ENCODE data around the gene MALRD1. TPM values are rescaled to one million over a fixed set of nuclear protein-coding genes. Genes with fewer than 3 reads are reported as not detected.

Gene MALRD1
- total RNA-seq, 1 experiment from 2014 or later = 0.50 TPM

GRCh38 chr10:19531324-19531723 is 482.7 kb downstream of the MALRD1 start:
- Mint-ChIP-seq H3K4me3 (no peak overlapping the region), H3K4me1 (no peaks in the 10 kb centered on the region), H3K27ac (no peak overlapping the region), H3K36me3 (no peaks in the 10 kb centered on the region), H3K27me3 (ENCODE audit: low read depth) (no peaks in the 10 kb centered on the region), H3K9me3 (no peaks in the 10 kb centered on the region)
- ATAC-seq = no peak
- no peak for TF ChIP-seq OVOL2 (CRISPR knock-in tag; IDR thresholded peaks at IDR 0.05; ENCODE audit: borderline replicate concordance)
- TF ChIP-seq, protein P1, sequence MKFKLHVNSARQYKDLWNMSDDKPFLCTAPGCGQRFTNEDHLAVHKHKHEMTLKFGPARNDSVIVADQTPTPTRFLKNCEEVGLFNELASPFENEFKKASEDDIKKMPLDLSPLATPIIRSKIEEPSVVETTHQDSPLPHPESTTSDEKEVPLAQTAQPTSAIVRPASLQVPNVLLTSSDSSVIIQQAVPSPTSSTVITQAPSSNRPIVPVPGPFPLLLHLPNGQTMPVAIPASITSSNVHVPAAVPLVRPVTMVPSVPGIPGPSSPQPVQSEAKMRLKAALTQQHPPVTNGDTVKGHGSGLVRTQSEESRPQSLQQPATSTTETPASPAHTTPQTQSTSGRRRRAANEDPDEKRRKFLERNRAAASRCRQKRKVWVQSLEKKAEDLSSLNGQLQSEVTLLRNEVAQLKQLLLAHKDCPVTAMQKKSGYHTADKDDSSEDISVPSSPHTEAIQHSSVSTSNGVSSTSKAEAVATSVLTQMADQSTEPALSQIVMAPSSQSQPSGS (CRISPR knock-in tag; IDR thresholded peaks at IDR 0.05; ENCODE audit: borderline replicate concordance, low read depth) = no peak
- TF ChIP-seq SP1 (CRISPR knock-in tag; conservative IDR thresholded peaks at IDR 0.05) = no peak
- TF ChIP-seq CREB1 (CRISPR knock-in tag; IDR thresholded peaks at IDR 0.05) = no peak
- TF ChIP-seq ZNF423 (CRISPR knock-in tag; IDR thresholded peaks at IDR 0.05) = no peak
- TF ChIP-seq CDX4 (CRISPR knock-in tag; IDR thresholded peaks at IDR 0.05; ENCODE audit: borderline replicate concordance) = no peak
- no peak for TF ChIP-seq ZNF219 (CRISPR knock-in tag; IDR thresholded peaks at IDR 0.05; ENCODE audit: borderline replicate concordance)
- no peak for TF ChIP-seq ZNF263 (CRISPR knock-in tag; IDR thresholded peaks at IDR 0.05; ENCODE audit: low read depth)
- TF ChIP-seq ESRRA (CRISPR knock-in tag; IDR thresholded peaks at IDR 0.05; ENCODE audit: borderline replicate concordance) = no peak
- TF ChIP-seq ATF3 (CRISPR knock-in tag; conservative IDR thresholded peaks at IDR 0.05) = no peak
- POLR2A ChIA-PET = no interaction called here
- CTCF ChIA-PET = no interaction called here
- DNase-seq (ENCODE audit: low spot score) = no peak

GRCh38 chr10:19532411-19532810 is 483.8 kb downstream of the MALRD1 start:
- ChIA-PET CTCF (no interaction called here), POLR2A (no interaction called here)
- DNase-seq (ENCODE audit: low spot score) (no peak), ATAC-seq (no peak)
- H3K36me3 Mint-ChIP-seq = no peaks in the 10 kb centered on the region
- H3K27me3 Mint-ChIP-seq (ENCODE audit: low read depth) = no peaks in the 10 kb centered on the region
- no peak overlapping the region for H3K27ac Mint-ChIP-seq
- no peaks in the 10 kb centered on the region for H3K9me3 Mint-ChIP-seq
- H3K4me1 Mint-ChIP-seq = no peaks in the 10 kb centered on the region
- no peak overlapping the region for H3K4me3 Mint-ChIP-seq
- TF ChIP-seq ATF3 (CRISPR knock-in tag; conservative IDR thresholded peaks at IDR 0.05) (no peak), TEAD1 (CRISPR knock-in tag; IDR thresholded peaks at IDR 0.05) (no peak), ZNF263 (CRISPR knock-in tag; IDR thresholded peaks at IDR 0.05; ENCODE audit: low read depth) (no peak), ZNF219 (CRISPR knock-in tag; IDR thresholded peaks at IDR 0.05; ENCODE audit: borderline replicate concordance) (no peak), KAT7 (CRISPR knock-in tag; IDR thresholded peaks at IDR 0.05; ENCODE audit: borderline replicate concordance) (no peak), GABPB1 (CRISPR knock-in tag; IDR thresholded peaks at IDR 0.05) (no peak), IRF1 (CRISPR knock-in tag; IDR thresholded peaks at IDR 0.05) (no peak), FOXK1 (CRISPR knock-in tag; IDR thresholded peaks at IDR 0.05) (no peak), RORB (CRISPR knock-in tag; IDR thresholded peaks at IDR 0.05) (no peak)
- TF ChIP-seq, protein P2, sequence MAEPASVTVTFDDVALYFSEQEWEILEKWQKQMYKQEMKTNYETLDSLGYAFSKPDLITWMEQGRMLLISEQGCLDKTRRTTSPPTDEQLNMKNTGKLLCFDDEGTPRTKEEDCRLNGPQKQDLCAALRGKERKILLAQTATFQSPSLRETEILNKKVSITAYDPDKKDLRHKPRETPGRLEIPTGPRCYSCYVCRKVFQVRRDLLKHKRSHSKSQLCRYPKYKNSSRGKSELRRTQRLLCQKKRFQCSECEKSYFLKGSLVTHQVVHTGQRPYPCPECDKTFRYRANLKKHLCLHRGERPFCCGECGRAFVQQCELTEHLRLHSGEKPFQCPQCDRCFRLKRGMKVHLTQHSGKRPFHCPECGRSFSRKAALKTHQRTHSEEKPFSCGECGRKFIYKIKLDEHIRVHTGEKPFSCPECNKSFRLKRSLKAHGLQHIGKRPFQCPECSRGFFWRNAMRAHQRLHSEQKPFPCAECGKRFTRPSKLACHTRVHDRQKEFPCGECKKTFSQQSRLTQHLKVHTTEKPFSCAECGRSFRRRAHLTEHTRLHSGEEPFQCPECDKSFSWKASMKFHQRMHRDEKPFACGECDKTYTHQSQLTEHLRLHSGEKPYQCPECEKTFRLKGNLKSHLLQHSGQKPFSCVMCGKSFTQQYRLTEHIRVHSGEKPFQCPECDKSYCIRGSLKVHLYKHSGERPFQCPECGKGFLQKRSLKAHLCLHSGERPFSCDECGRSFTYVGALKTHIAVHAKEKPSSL (CRISPR knock-in tag; conservative IDR thresholded peaks at IDR 0.05) = no peak
- TF ChIP-seq, protein P3, sequence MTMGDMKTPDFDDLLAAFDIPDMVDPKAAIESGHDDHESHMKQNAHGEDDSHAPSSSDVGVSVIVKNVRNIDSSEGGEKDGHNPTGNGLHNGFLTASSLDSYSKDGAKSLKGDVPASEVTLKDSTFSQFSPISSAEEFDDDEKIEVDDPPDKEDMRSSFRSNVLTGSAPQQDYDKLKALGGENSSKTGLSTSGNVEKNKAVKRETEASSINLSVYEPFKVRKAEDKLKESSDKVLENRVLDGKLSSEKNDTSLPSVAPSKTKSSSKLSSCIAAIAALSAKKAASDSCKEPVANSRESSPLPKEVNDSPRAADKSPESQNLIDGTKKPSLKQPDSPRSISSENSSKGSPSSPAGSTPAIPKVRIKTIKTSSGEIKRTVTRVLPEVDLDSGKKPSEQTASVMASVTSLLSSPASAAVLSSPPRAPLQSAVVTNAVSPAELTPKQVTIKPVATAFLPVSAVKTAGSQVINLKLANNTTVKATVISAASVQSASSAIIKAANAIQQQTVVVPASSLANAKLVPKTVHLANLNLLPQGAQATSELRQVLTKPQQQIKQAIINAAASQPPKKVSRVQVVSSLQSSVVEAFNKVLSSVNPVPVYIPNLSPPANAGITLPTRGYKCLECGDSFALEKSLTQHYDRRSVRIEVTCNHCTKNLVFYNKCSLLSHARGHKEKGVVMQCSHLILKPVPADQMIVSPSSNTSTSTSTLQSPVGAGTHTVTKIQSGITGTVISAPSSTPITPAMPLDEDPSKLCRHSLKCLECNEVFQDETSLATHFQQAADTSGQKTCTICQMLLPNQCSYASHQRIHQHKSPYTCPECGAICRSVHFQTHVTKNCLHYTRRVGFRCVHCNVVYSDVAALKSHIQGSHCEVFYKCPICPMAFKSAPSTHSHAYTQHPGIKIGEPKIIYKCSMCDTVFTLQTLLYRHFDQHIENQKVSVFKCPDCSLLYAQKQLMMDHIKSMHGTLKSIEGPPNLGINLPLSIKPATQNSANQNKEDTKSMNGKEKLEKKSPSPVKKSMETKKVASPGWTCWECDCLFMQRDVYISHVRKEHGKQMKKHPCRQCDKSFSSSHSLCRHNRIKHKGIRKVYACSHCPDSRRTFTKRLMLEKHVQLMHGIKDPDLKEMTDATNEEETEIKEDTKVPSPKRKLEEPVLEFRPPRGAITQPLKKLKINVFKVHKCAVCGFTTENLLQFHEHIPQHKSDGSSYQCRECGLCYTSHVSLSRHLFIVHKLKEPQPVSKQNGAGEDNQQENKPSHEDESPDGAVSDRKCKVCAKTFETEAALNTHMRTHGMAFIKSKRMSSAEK (CRISPR knock-in tag; IDR thresholded peaks at IDR 0.05; ENCODE audit: borderline replicate concordance) = no peak
- TF ChIP-seq, protein P4, sequence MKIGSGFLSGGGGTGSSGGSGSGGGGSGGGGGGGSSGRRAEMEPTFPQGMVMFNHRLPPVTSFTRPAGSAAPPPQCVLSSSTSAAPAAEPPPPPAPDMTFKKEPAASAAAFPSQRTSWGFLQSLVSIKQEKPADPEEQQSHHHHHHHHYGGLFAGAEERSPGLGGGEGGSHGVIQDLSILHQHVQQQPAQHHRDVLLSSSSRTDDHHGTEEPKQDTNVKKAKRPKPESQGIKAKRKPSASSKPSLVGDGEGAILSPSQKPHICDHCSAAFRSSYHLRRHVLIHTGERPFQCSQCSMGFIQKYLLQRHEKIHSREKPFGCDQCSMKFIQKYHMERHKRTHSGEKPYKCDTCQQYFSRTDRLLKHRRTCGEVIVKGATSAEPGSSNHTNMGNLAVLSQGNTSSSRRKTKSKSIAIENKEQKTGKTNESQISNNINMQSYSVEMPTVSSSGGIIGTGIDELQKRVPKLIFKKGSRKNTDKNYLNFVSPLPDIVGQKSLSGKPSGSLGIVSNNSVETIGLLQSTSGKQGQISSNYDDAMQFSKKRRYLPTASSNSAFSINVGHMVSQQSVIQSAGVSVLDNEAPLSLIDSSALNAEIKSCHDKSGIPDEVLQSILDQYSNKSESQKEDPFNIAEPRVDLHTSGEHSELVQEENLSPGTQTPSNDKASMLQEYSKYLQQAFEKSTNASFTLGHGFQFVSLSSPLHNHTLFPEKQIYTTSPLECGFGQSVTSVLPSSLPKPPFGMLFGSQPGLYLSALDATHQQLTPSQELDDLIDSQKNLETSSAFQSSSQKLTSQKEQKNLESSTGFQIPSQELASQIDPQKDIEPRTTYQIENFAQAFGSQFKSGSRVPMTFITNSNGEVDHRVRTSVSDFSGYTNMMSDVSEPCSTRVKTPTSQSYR (CRISPR knock-in tag; IDR thresholded peaks at IDR 0.05) = no peak
